Effector CD4-positive, alpha-beta T cell (primary cell): ENCODE data around the gene NKTR.
"Not testable (repeated sequence)": the region's sequence is repeated elsewhere in the genome, so short reads cannot be mapped to it uniquely, and the experiment has no call there.

Experiments used
- DNase-seq: peaks from one replicate; pipeline ENCODE4 v3.0.0-alpha.2; 2020
- total RNA-seq: gene quantifications from one replicate; lab custom pipeline; 2026; lab: John Stamatoyannopoulos, UW

NKTR gene
- 658 reads per million, percentile 98 among the genes with 10 or more reads in this experiment for total RNA-seq

DNA sequence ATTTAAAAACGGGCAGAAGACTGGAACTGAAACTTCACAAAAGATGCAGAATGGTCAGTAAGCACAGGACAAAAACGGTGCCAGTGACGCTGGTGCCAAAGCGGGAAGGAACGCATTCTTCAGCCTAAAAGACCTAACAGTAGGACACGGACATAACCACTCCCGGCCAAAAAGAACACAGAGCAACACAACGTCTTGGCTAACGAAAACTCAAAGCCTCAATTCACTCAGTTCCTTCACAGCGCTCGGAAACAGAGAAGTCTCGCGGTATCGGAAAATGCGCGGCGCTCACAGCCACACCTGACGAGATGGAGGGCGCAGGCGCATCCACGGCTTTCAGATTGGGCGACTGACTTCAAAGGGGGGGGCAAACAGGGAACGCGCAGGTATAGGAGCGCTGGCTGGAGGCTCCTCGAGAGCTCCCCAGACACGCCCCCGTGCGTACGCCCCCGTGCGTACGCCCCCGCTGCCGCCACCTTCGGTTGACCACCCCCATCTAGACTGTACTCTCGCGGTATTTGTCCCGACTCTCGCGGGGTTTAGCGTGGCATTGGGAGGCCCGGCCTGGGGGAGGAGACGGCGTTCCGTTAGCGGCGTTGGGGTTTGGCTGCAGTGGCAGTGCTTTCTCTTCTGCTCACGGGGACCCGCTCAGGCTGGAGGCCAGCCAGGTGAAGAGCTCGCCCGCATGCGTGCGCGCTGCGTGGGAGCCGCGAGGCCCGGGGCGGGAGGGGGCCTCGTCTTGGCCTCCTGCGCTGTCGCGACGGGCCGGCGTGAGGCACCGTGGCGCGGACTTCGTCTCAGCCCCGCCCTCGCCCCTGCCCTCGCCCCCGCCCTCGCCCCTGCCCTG lies at the start of gene NKTR:
NKTR (plus strand) TSS at position 576 of the 847 bp plus-strand sequence. CDS start 321 bp downstream, outside the sequence.
- peak; percentile 100 for DNase-seq

DNA sequence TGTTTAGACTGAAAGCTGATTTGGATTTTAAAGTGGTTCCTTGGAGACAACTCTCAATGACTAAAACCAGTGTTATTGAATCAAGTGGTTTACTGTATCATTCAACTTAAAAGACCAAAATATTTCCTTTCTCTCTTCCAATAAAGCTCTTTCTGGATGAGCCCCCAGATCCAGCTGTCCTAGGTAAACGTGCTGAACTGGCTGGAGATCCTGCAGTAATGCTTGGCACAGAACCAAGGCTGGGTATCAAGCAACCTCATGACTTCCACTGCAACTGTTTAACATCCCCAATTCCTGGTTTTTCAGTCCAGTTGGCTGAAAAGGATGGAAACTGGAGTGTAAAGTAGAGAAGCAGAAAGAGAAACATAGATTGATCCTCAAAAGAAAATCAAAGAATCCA lies 47.7 kb upstream of the NKTR start:
- no peak for DNase-seq

DNA sequence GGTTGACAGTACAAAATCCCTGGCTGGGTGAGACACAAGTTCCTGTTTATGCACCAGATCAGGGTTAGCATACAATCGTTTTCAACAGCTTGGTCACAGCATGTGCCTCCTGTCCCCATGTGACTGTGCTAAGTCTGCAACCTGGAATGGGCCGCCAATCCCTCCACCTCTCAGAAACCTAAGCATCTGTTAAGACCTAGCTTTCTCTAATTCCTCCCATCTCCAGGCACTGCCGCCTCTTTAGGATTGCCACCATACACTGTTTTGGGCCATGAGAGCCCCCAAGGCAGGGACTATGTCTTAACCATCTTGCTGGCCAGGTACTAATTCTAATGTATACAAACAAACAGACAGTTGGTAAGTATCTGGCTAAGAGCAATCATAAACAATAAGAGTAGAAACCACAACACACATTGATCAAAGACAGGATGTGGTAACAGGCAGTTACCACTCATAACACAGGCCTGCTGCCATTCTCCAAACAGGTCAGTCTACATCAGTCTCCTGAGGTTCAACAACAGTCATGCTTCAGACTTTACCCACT lies 44.3 kb upstream of the NKTR start:
- peak; percentile 32 for DNase-seq

DNA sequence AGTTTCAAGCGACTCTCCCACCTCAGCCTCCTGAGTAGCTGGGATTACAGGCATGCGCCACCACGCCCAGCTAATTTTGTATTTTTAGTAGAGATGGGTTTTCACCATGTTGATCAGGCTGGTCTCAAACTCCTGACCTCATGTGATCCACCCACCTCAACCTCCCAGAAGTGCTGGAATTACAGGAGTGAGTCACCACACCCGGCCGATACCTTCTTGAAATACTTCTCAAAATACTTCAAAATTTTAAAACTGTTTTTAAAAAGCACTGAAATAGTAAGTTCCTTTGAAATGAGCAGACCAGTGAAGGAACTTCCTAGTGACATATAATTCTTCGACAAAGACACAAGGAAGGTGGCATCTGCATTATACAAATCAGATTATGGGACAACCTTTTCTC lies 43.7 kb upstream of the NKTR start:
- DNase-seq, result not testable (repeated sequence)

DNA sequence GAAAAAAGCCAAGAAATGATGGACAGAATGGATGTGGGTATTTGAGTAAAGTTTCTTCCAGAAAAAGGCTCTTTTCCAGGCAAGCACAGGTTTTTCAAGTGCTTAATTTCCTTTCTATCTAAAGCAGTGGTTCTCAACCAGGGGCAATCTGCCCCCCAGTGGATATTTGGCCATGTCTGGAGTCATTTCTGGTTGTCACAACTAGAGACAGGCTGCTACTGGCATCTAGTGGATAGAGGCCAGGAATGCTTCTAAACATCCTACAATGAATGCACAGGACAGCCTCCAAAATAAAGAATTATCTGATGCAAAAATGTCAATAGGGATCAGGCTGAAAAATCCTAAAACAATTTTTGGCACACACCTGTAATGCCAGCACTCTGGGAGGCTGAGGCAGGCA lies 42.6 kb upstream of the NKTR start:
- DNase-seq, result no peak

DNA sequence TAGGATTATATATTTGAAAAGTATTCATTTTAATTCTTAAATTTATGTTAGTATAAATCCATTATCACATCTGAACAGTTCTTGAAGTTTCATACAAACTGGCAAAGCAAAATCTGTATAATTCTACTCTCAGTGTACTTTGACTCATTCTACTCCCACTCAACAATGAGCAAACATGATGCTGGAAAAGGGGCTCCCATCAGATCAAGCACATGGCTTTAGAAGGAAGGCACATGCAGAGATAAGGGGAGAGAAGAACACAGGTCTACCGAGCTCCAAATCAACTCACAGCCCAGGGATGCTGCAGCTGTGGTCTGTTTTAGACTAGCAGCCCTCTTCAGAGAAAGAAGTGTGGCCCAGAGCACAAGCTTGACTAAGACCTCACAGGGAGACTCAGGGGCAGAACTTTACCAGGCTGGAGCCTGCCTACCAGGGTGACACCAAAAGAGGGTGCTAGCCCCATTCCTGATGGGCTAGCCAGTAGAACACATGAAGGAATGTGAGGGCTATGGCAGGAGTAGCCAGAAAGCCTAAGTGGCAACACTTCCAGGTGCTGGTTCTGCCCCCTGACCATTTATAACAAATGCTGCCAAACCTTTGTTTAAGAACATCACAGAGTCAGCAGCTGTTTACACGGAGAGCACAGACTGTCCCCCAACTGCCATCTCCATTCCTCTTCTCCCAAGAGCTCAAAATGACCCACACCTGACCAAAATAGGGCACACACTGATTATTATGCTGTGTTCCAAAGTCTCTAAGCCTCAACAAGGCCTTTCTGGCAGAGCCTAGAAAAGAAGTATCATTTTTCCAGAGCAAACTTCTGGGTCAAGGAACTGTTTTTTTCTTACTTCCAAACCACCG lies 38.2 kb upstream of the NKTR start:
- no peak for DNase-seq

DNA sequence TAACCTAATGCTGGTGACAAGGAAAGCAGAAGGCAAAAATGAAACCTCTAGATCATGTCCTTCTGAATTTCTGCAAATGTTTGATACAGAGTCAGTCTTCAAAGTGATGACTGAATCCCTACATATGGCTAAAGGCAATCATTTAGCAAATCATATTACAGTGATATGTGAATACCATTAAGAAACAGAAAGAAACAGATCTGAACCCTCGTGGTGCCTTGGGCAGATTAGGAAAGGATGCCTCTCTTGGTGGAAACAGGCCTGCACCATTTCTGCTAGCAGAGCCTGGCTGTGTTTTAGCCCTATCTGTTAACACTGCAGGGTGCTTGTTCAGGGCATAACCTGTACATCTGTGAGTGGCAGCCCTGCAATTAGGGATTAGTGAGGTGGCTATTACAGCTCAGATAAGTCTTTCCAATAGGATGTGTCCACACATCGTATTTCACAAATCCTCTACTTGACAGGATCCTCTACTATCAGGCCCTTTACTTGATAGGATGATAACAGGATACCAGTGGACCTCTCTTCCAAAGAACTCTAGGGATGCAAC lies 30.8 kb upstream of the NKTR start:
- no peak for DNase-seq

DNA sequence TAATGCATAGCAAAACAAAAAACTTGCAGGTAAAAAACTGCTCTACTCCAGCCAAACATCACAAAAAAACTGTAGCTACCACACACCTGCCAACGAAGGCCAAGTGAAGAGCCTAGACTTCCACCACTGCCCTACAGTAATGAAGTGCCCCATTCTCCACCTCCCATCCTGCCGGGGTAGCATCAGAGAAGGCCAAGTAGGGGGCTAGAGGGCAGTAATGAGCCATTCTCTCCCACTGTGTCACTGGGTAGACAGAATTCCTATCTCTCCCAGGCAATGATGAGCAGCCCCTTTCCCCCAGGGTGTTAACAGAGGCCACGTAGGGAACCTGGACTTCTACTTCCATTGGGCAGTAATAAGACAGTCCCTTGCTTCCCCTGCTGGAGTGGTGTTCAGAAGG lies 28.2 kb upstream of the NKTR start:
- no peak for DNase-seq

DNA sequence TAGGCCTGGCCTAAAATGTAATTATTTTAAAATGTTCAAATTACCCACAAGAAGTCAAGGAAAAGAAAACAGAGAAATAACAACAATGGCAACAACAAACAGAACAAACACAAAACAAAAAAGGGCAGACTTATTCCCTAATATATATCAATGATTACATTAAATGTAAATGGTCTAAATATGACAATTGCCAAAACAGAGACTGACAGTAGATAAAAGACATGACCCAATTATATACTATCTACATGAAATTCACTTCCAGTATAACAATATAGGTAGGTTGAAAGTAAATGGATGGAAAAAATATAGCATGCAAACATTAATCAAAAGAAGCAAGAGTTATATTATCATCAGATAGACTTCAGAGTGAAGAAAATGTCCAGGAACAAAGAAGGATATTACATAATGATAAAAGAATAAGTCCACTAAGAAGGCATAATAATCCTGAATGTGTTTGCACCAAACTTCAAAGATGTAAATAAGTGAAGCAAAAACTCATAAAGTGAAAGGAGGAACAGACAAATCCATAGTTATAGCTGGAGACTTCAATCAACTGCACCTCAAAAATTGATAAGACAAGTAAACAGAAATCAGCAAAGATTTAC lies 25.2 kb upstream of the NKTR start:
- no peak for DNase-seq

DNA sequence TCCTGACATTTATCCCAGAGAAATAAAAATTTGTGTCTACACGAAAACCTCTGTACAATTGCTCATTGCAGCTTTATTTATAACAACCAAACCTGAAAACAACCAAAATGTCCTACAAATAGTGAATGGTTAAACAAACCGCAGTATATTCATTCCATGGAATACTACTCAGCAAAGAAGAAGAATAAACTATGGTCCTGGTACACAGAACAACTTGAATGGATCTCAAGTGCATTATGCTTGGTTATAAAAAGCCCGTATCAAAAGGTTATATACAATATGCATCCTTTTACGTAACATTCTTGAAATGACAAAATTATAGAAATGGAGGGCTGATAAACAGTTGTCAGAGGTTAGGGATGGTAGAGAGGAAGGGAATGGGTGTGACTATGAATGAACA lies 22.4 kb upstream of the NKTR start:
- no peak for DNase-seq

DNA sequence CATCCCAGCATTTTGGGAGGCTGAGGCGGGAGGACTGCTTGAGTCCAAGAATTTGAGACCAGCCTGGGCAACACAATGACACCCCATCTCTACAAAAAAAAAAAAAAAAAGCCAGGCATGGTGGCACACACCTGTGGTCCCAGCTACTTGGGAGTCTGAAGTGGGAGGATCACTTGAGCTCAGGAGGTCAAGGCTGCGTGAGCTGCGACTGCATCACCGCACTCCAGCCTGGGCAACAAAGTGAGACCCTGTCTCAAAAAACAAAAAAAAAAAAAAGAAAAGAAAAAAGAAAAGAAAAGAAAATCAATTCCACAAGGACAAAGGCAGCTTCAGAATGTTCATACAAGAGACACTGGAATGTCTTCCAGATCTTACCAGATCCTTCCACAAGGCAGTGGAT lies 21.1 kb upstream of the NKTR start:
- not testable (repeated sequence) for DNase-seq

DNA sequence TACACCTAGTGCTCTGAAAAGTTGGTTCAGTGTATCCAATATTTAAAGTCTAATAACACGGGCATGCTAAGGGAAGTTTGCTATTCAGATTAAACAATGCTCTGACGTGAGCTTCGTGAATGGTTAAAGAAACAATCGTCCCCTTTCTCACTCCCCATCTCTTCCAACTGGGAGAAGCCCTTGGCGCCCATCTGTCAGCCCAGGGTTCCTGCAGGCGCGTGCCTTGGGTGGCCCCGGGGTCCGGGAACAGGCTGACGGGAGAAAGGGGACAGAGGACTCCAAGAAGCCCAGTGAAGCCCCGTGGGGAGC lies 19.1 kb upstream of the NKTR start:
- DNase-seq, result no peak

DNA sequence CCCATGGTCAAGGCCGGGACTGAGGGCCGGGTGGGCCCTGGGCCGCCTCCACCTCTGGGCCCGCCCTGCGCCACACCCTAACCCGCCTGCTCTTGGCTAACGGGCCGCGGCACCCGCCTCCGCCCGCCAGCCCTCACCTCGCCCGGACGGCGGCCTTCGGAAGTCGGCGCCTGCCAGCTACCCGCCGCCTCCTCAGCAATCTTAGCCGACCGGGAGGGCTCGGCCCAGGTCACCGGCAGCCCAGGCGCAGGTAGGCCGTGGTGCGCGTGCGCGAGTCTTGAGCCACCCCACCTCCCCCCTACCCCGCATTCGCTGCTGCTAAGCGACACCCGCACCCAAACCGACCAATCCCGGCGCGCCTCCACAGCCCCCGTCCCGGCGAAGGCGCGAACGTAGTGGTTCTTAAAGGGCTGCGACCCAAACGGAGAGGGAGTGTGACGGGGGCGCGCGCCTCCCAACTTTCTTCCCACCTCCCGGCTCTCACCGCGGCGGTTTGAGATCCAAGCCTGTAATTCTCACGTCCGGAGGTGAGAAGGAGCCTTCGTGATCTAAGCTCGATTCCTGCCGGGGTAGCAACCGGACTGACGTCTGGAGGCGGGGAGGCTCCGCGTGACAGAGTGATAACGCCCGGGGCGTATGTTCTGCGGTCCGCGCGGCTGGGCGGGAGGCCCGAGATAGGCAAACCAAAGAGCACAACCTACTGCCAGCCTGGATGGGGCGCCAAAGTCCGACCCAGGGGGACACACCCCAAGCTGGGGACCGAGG lies 18.6 kb upstream of the NKTR start, which contains the start of gene SEC22C:
SEC22C (minus strand) TSS at position 259 of the 765 bp plus-strand sequence. CDS start 12,921 bp downstream, outside the sequence.
- peak; percentile 94 for DNase-seq

DNA sequence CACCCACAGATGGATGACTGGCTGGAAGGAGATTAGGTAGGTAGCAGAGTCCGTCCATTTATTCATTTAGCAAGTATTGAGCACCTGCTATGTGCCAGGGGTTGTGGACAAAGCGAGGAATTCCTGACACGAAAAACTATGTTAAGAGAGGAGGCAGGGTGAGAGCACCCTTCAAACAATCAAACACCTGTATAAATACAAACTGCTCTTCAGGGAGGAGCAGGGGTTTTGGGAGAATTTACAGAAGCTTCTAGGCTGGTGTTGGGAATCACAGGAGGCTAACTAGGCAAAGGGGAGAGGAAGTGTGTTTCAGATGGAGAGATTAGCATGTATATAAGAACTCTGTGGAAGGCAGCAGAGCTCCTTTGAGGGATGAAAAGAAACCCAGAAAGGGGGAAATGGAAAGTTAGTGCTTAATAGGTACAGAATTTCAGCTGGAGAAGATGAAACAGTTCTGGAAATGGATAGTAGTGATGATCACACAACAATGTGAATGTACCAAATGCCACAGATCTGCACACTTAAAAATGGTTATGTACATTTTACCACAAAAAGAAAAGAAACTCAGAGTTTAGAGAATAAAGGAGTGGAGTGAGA lies 17.9 kb upstream of the NKTR start:
- no peak for DNase-seq

DNA sequence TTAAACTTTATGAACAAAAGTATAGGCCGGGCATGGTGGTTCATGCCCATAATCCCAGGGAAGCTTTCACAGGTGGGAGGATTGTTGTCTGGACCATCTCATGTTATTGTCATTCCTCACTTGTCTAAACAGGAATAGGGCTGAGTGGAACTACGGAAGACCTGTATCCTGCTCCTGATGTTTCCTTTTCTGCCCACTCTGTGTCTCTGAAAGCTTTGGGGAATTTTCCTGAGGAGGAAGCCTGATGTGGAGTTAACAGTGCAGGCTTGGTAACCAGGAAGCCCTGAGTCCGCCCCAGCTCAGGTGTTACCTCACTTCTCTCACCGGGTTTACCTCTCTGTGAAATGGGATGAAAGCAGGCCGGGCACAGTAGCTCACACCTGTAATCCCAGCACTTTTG lies 11.9 kb upstream of the NKTR start:
- DNase-seq, result no peak

DNA sequence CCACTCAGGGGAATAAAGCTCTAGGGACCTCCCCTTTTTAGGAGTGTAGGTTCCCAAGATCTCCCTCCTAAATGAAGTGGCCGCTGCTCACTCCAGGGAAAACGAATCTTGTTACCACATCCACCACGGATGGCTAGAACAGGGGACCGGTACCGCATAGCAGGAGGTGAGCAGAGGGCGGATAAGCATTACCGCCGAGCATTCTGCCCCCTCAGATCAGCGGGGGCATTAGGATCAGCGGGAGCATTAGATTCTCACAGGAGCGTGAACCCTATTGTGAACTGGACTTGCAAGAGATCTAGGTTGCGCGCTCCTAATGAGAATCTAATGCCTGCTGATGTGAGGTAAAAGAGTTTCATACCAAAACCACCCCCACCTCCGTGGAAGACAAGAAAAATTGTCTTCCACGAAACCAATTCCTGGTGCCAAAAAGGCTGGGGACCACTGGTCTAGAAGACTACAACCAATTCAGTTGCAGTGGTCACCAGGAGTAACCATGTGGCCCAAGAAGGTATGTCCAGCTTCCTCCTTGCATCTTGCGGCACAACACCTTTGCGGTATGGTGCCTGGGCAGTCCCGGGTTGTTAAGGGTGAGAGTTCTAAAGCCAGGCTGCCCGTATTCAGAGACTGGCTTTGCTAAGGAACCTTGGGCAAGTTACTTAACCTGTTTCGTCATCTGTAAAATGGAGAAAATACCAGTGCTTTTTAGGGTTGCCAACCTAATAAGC lies 10.9 kb upstream of the NKTR start:
- no peak for DNase-seq

DNA sequence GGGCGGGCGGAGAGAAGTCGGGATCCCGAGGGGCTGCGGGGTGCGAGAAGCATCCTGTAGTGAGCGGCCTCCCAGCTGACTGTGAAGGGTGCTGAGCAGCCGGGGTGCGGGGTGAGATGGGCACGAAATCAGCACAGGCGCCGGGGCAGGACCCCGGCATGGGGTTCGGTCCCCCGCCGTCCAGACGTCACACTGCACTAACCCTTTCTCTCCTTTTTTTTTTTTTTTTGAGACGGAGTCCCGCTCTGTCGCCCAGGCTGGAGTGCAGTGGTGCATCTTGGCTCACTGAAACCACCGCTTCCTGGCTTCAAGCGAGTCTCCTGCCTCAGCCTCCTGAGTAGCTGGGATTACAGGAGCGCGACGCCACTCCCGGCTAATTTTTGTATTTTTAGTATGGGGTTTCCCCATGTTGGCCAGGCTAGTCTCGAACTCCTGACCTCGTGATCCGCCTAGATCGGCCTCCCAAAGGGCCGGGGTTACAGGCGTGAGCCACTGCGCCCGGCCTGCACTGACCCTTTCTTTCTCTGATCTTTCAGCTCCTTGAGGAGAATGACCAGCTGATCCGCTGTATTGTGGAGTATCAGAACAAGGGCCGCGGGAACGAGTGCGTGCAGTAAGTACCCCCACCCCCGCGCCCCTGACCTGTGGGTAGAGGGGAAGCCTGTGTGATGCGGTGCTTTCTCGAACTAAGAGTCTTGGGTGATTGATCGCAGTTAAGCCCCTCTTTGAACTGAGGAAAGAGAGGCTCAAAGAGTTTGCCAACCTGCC lies 9.3 kb upstream of the NKTR start:
- no peak for DNase-seq

DNA sequence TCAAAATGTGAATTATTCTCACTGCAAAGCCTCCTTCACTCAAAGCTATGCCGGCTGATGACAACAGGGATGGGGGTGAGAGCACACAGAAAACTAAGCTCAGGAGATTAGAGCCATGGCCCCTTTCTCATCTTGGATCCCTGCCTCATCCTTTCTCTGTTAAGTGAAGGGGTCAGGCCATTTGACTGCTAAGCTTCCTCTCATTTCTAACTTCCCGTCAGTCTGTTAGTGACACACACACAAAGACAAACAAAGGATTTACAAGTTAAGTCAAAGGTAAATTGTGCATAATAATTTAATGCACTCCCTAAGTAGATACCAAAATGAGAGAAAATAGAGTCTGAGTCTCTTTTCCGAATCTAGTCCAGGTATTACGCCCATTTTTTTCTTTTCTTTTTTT lies 8.7 kb upstream of the NKTR start:
- no peak for DNase-seq

DNA sequence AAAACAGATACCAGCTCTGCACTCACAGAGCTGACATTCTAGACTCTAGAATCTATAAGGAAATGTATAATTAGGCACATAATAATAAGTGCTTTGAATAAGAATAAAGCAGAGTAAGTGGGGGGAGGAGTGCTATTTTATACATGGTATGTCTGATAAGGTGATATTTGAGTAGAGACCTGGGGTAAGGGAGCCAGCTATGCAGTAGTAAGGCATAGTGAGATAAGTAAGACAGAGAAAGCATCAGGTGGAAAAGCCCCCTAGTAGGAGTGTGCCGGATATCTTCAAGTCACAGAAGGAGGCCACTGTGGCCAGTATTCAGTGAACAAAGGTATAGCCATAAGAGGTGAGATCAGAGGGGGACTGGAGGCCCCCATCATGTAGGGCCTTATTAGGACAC lies 6.9 kb upstream of the NKTR start:
- no peak for DNase-seq

DNA sequence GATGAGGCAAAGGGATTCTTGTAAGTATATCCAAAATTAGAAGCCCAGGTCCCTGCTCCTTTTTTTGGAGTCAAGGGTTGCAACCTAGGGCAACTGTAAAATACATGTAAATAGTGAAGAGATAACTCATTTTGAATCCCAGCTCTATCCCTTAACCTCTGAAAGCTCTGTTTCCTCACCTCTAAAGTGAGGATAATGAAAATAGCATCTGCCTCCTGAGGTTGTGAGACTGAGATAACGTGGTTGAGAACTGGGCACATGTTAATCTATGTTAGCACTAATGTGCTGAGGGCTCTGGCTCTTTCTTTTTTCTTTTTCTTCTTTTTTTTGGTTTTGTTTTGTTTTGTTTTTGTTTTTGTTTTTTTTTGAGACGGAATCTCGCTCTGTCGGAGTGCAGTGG lies 4.8 kb upstream of the NKTR start:
- no peak for DNase-seq
